PC-9 (cell line): ENCODE data around the gene NEK4. TPM values are rescaled to one million over a fixed set of nuclear protein-coding genes. Genes with fewer than 3 reads are reported as not detected.

Experiments
- BruUV-seq: library from RNA; stranded (reverse); fragments of 400-500 nt; replicated peaks from 2 replicates; lab custom pipeline; 2021; lab: Mats Ljungman, UMichigan
- CTCF ChIA-PET: fragments of 300-600 bp; sonication (Branson Sonifier 250); formaldehyde crosslinking; loops from one replicate; lab custom pipeline; 2022; ENCODE audit warnings: antibody characterized with exemption; lab: Charles Lee
- POLR2A ChIA-PET: fragments of 300-600 bp; sonication (Branson Sonifier 250); formaldehyde crosslinking; loops from one replicate; lab custom pipeline; 2022; ENCODE audit warnings: antibody characterized with exemption; ENCODE audit not compliant: unreplicated experiment; lab: Charles Lee
- DNase-seq, 2 experiments: peaks; one replicate each; pipeline versions ENCODE4 v3.0.0 to v3.0.0-alpha.2; 2015 to 2022; ENCODE audit warnings: mixed read lengths in 1 of 2
- H2AFZ ChIP-seq: fragments of 200-600 bp; sonication (generic); 2 replicates; pipeline ENCODE4 v1.8.1; 2017; ENCODE audit warnings: antibody characterized with exemption
- H3F3A ChIP-seq: fragments of 200-600 bp; sonication (generic); 2 replicates; pipeline ENCODE4 v1.8.1; 2017; ENCODE audit warnings: antibody characterized with exemption, mild to moderate bottlenecking, low read depth; ENCODE audit not compliant: insufficient read depth
- H3K27ac ChIP-seq: fragments of 200-600 bp; sonication (generic); 2 replicates; pipeline ENCODE4 v1.6.1; 2016; ENCODE audit warnings: mixed run types
- H3K27me3 ChIP-seq: fragments of 200-600 bp; sonication (generic); 2 replicates; pipeline ENCODE4 v1.6.1; 2016; ENCODE audit warnings: low read depth, mixed run types; ENCODE audit not compliant: insufficient read depth
- H3K36me3 ChIP-seq: fragments of 200-600 bp; sonication (generic); 2 replicates; pipeline ENCODE4 v1.6.1; 2016; ENCODE audit warnings: low read depth, mixed run types
- H3K4me1 ChIP-seq: fragments of 200-600 bp; sonication (generic); replicated peaks from 2 replicates; pipeline ENCODE4 v1.6.1; 2016; ENCODE audit warnings: mixed run types; ENCODE audit not compliant: insufficient read depth
- H3K4me2 ChIP-seq: fragments of 200-600 bp; sonication (generic); 2 replicates; pipeline ENCODE4 v1.6.1; 2017; ENCODE audit warnings: mixed run types
- H3K4me3 ChIP-seq: fragments of 200-600 bp; sonication (generic); 2 replicates; pipeline ENCODE4 v1.6.1; 2016; ENCODE audit warnings: mixed run types
- H3K79me2 ChIP-seq: fragments of 200-600 bp; sonication (generic); 2 replicates; pipeline ENCODE4 v1.6.1; 2017; ENCODE audit warnings: low read depth, mixed run types
- H3K9me2 ChIP-seq: fragments of 200-600 bp; sonication (generic); 2 replicates; pipeline ENCODE4 v1.8.1; 2017; ENCODE audit warnings: mild to moderate bottlenecking; ENCODE audit not compliant: insufficient read depth
- H3K9me3 ChIP-seq: fragments of 200-600 bp; sonication (generic); 2 replicates; pipeline ENCODE4 v1.8.1; 2016; ENCODE audit warnings: low read depth; ENCODE audit not compliant: insufficient read depth
- H4K20me1 ChIP-seq: fragments of 200-600 bp; sonication (generic); 2 replicates; pipeline ENCODE4 v1.8.1; 2017; ENCODE audit not compliant: insufficient read depth
- EZH2 ChIP-seq: fragments of 200-600 bp; sonication (generic); IDR thresholded peaks from 2 replicates; pipeline ENCODE4 v1.8.0; 2017; ENCODE audit warnings: antibody characterized with exemption, low read depth
- intact Hi-C: fragments of 100-400 bp; cut with micrococcal nuclease; formaldehyde crosslinking; loops from one replicate; pipeline ENCODE4 v1.10.0; 2022; ENCODE audit not compliant: unreplicated experiment
- total RNA-seq: library from RNA; stranded (reverse); gene quantifications from 2 replicates; pipeline ENCODE4 v1.2.3, GENCODE V29; 2021
- TF ChIP-seq, protein P1 (sequence below): fragments of 200-600 bp; sonication (generic); conservative IDR thresholded peaks from 2 replicates; pipeline ENCODE4 v1.6.1; 2017; ENCODE audit warnings: mixed run types, antibody characterized with exemption, mild to moderate bottlenecking, moderate library complexity

NEK4 gene
- total RNA-seq, 1 experiment from 2014 or later: 36.5 TPM

DNA sequence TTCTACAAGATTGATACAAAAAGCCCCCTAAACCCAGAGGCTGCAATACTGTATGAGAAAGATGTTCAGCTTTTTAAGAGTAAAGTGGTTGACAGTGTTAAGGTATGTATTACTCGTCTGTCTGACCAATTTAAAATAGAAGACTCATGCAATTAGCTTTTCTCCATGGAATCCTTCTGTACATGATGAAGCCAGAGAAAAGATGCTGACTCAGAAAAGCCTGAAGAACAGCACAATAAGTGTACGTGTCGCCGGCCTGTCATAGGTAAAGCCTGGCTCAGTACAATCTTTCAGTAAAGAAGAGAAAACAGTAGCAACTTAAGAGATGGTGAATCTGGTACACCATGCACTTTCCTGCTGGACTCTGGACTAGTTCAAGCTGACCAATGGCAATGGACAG, 16.4 kb downstream of the NEK4 start:
- POLR2A ChIA-PET: no interaction called here

GRCh38 chr3:52752045-52752660, 18.6 kb downstream of the NEK4 start:
- H3K4me3 ChIP-seq: no peak overlapping the region
- H3K27ac ChIP-seq: peak overlapping the region; percentile 51
- intact Hi-C loops: no loop called here
- no peak overlapping the region for H2AFZ ChIP-seq
- H3K4me1 ChIP-seq: peaks cover 8% of the 10 kb centered on the region; the same call in 1 of the 2 replicates
- TF ChIP-seq, protein P1, sequence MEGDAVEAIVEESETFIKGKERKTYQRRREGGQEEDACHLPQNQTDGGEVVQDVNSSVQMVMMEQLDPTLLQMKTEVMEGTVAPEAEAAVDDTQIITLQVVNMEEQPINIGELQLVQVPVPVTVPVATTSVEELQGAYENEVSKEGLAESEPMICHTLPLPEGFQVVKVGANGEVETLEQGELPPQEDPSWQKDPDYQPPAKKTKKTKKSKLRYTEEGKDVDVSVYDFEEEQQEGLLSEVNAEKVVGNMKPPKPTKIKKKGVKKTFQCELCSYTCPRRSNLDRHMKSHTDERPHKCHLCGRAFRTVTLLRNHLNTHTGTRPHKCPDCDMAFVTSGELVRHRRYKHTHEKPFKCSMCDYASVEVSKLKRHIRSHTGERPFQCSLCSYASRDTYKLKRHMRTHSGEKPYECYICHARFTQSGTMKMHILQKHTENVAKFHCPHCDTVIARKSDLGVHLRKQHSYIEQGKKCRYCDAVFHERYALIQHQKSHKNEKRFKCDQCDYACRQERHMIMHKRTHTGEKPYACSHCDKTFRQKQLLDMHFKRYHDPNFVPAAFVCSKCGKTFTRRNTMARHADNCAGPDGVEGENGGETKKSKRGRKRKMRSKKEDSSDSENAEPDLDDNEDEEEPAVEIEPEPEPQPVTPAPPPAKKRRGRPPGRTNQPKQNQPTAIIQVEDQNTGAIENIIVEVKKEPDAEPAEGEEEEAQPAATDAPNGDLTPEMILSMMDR: no peak
- TF ChIP-seq EZH2: no peak
- H3K9me2 ChIP-seq: no peaks in the 10 kb centered on the region
- H3K79me2 ChIP-seq: no peaks in the 10 kb centered on the region
- H3K4me2 ChIP-seq: no peak overlapping the region
- no peak for DNase-seq
- no peaks in the 10 kb centered on the region for H3K27me3 ChIP-seq
- no peaks in the 10 kb centered on the region for H3K9me3 ChIP-seq
- ChIA-PET CTCF (interaction anchor here (0.6 kb wide), 1 partner anchor 344 kb away, joined by 7 read pairs; no protein-coding TSS in a partner anchor), POLR2A (no interaction called here)
- no TSS peak for BruUV-seq
- H3F3A ChIP-seq: peaks cover 6% of the 10 kb centered on the region; the same call in 1 of the 2 replicates
- H3K36me3 ChIP-seq: peaks cover 6% of the 10 kb centered on the region; the same call in 1 of the 2 replicates
- H4K20me1 ChIP-seq: no peaks in the 10 kb centered on the region

More for the DNA sequence above, 16.4 kb downstream of the NEK4 start:
- H3K36me3 ChIP-seq: peaks cover 6% of the 10 kb centered on the region; the same call in 1 of the 2 replicates
- CTCF ChIA-PET: no interaction called here
- no peaks in the 10 kb centered on the region for H3K9me3 ChIP-seq
- no peaks in the 10 kb centered on the region for H3K9me2 ChIP-seq
- no peaks in the 10 kb centered on the region for H3K27me3 ChIP-seq
- H3K4me1 ChIP-seq: peaks cover 8% of the 10 kb centered on the region; the same call in 1 of the 2 replicates
- H3K27ac ChIP-seq: no peak overlapping the region
- DNase-seq: no peak
- H3F3A ChIP-seq: peaks cover 6% of the 10 kb centered on the region; the same call in 1 of the 2 replicates
- no peak overlapping the region for H3K4me2 ChIP-seq
- intact Hi-C loops: no loop called here
- BruUV-seq: no TSS peak
- H4K20me1 ChIP-seq: no peaks in the 10 kb centered on the region
- no peak for TF ChIP-seq EZH2
- TF ChIP-seq, protein P1: no peak
- H3K4me3 ChIP-seq: no peak overlapping the region
- no peaks in the 10 kb centered on the region for H3K79me2 ChIP-seq
- no peak overlapping the region for H2AFZ ChIP-seq

GRCh38 chr3:52743721-52744120, 27.0 kb downstream of the NEK4 start:
- intact Hi-C loops: loop anchor here (5.0 kb wide), 1 partner anchor 189 kb away; no protein-coding TSS in a partner anchor
- H3K36me3 ChIP-seq: no peaks in the 10 kb centered on the region
- ChIA-PET CTCF (interaction anchor here (0.6 kb wide), 1 partner anchor 16 kb away, joined by 4 read pairs; no protein-coding TSS in a partner anchor), POLR2A (no interaction called here)
- H3K27me3 ChIP-seq: no peaks in the 10 kb centered on the region
- no peaks in the 10 kb centered on the region for H3K4me1 ChIP-seq
- no peak overlapping the region for H3K27ac ChIP-seq
- no peak overlapping the region for H3K4me3 ChIP-seq
- no peaks in the 10 kb centered on the region for H3K79me2 ChIP-seq
- H3K4me2 ChIP-seq: no peak overlapping the region
- no peak for DNase-seq
- H3K9me2 ChIP-seq: no peaks in the 10 kb centered on the region
- no peaks in the 10 kb centered on the region for H4K20me1 ChIP-seq
- no TSS peak for BruUV-seq
- TF ChIP-seq, protein P1: no peak
- no peak for TF ChIP-seq EZH2
- no peak overlapping the region for H2AFZ ChIP-seq
- H3K9me3 ChIP-seq: no peaks in the 10 kb centered on the region
- no peaks in the 10 kb centered on the region for H3F3A ChIP-seq
